ENCODE results near the gene SCNN1B.
"Not testable (repeated sequence)": the region's sequence is repeated elsewhere in the genome, so short reads cannot be mapped to it uniquely, and the experiment has no call there.

SCNN1B gene

GRCh38 chr16:23356941-23357340, 54.8 kb downstream of the SCNN1B start:
- H3K27ac ChIP-seq (ENCODE audit: low read depth, low read length), result no peak overlapping the region
- H3K4me1 ChIP-seq (ENCODE audit: control insufficient read depth, insufficient read depth, low read length, unreplicated experiment), result no peaks in the 10 kb centered on the region
- no peaks in the 10 kb centered on the region for H3K79me2 ChIP-seq (ENCODE audit: control insufficient read depth, insufficient read depth, low read length, unreplicated experiment)
- H3K4me3 ChIP-seq (ENCODE audit: low read depth, low read length), result no peak overlapping the region
- H2AFZ ChIP-seq (ENCODE audit: low read length, unreplicated experiment), result no peak overlapping the region
- peaks cover 43% of the 10 kb centered on the region for H3K27me3 ChIP-seq (ENCODE audit: insufficient read depth, low read length)
- no peaks in the 10 kb centered on the region for H3K36me3 ChIP-seq (ENCODE audit: insufficient read depth, low read length)

GRCh38 chr16:23357761-23358290, 55.7 kb downstream of the SCNN1B start:
- Histone ChIP-seq H3K4me1 (ENCODE audit: control insufficient read depth, insufficient read depth, low read length, unreplicated experiment) (no peaks in the 10 kb centered on the region), H3K79me2 (ENCODE audit: control insufficient read depth, insufficient read depth, low read length, unreplicated experiment) (no peaks in the 10 kb centered on the region), H3K36me3 (ENCODE audit: insufficient read depth, low read length) (no peaks in the 10 kb centered on the region), H2AFZ (ENCODE audit: low read length, unreplicated experiment) (no peak overlapping the region), H3K27ac (ENCODE audit: low read depth, low read length) (no peak overlapping the region), H3K4me3 (ENCODE audit: low read depth, low read length) (no peak overlapping the region), H3K27me3 (ENCODE audit: insufficient read depth, low read length) (peaks cover 36% of the 10 kb centered on the region)

- Histone ChIP-seq H3K4me1 (ENCODE audit: control insufficient read depth, insufficient read depth, low read length, unreplicated experiment) (no peaks in the 10 kb centered on the region), H3K79me2 (ENCODE audit: control insufficient read depth, insufficient read depth, low read length, unreplicated experiment) (no peaks in the 10 kb centered on the region), H3K36me3 (ENCODE audit: insufficient read depth, low read length) (no peaks in the 10 kb centered on the region), H3K27ac (ENCODE audit: low read depth, low read length) (no peak overlapping the region), H2AFZ (ENCODE audit: low read length, unreplicated experiment) (no peak overlapping the region), H3K27me3 (ENCODE audit: insufficient read depth, low read length) (peaks cover 23% of the 10 kb centered on the region; the same call in 1 of the 2 replicates), H3K4me3 (ENCODE audit: low read depth, low read length) (no peak overlapping the region)
These were observed 57.1 kb downstream of the SCNN1B start for GRCh38 chr16:23359092-23359760.

- Histone ChIP-seq H3K27ac (ENCODE audit: low read depth, low read length) (no peak overlapping the region), H3K27me3 (ENCODE audit: insufficient read depth, low read length) (peaks cover 18% of the 10 kb centered on the region), H3K4me3 (ENCODE audit: low read depth, low read length) (no peak overlapping the region), H3K79me2 (ENCODE audit: control insufficient read depth, insufficient read depth, low read length, unreplicated experiment) (no peaks in the 10 kb centered on the region), H3K4me1 (ENCODE audit: control insufficient read depth, insufficient read depth, low read length, unreplicated experiment) (no peaks in the 10 kb centered on the region), H2AFZ (ENCODE audit: low read length, unreplicated experiment) (no peak overlapping the region), H3K36me3 (ENCODE audit: insufficient read depth, low read length) (no peaks in the 10 kb centered on the region)
These were observed 60.6 kb downstream of the SCNN1B start for GRCh38 chr16:23362460-23363317.

- Histone ChIP-seq H3K36me3 (ENCODE audit: insufficient read depth, low read length) (no peaks in the 10 kb centered on the region), H3K27ac (ENCODE audit: low read depth, low read length) (no peak overlapping the region), H3K27me3 (ENCODE audit: insufficient read depth, low read length) (peaks cover 30% of the 10 kb centered on the region), H3K4me3 (ENCODE audit: low read depth, low read length) (no peak overlapping the region), H3K4me1 (ENCODE audit: control insufficient read depth, insufficient read depth, low read length, unreplicated experiment) (no peaks in the 10 kb centered on the region), H2AFZ (ENCODE audit: low read length, unreplicated experiment) (no peak overlapping the region), H3K79me2 (ENCODE audit: control insufficient read depth, insufficient read depth, low read length, unreplicated experiment) (no peaks in the 10 kb centered on the region)
These were observed 63.6 kb downstream of the SCNN1B start for GRCh38 chr16:23365602-23366240.

GRCh38 chr16:23366341-23366740, 64.2 kb downstream of the SCNN1B start:
- H3K27me3 ChIP-seq (ENCODE audit: insufficient read depth, low read length), result peaks cover 26% of the 10 kb centered on the region
- not testable (repeated sequence) for H3K27ac ChIP-seq (ENCODE audit: low read depth, low read length); H3K4me1 ChIP-seq (ENCODE audit: control insufficient read depth, insufficient read depth, low read length, unreplicated experiment); H3K36me3 ChIP-seq (ENCODE audit: insufficient read depth, low read length); H3K4me3 ChIP-seq (ENCODE audit: low read depth, low read length); H3K79me2 ChIP-seq (ENCODE audit: control insufficient read depth, insufficient read depth, low read length, unreplicated experiment); H2AFZ ChIP-seq (ENCODE audit: low read length, unreplicated experiment)

- no peak overlapping the region for H3K27ac ChIP-seq (ENCODE audit: low read depth, low read length)
These were observed 65.5 kb downstream of the SCNN1B start for GRCh38 chr16:23367564-23367963.

GRCh38 chr16:23367988-23368387, 65.9 kb downstream of the SCNN1B start:
- Histone ChIP-seq H3K79me2 (ENCODE audit: control insufficient read depth, insufficient read depth, low read length, unreplicated experiment) (no peaks in the 10 kb centered on the region), H2AFZ (ENCODE audit: low read length, unreplicated experiment) (no peak overlapping the region), H3K36me3 (ENCODE audit: insufficient read depth, low read length) (no peaks in the 10 kb centered on the region), H3K27ac (ENCODE audit: low read depth, low read length) (no peak overlapping the region), H3K27me3 (ENCODE audit: insufficient read depth, low read length) (peaks cover 23% of the 10 kb centered on the region), H3K4me3 (ENCODE audit: low read depth, low read length) (no peak overlapping the region), H3K4me1 (ENCODE audit: control insufficient read depth, insufficient read depth, low read length, unreplicated experiment) (no peaks in the 10 kb centered on the region)

More at GRCh38 chr16:23367564-23367963, 65.5 kb downstream of the SCNN1B start:
- Histone ChIP-seq H3K27me3 (ENCODE audit: insufficient read depth, low read length) (peaks cover 23% of the 10 kb centered on the region), H3K4me1 (ENCODE audit: control insufficient read depth, insufficient read depth, low read length, unreplicated experiment) (no peaks in the 10 kb centered on the region), H3K79me2 (ENCODE audit: control insufficient read depth, insufficient read depth, low read length, unreplicated experiment) (no peaks in the 10 kb centered on the region), H3K4me3 (ENCODE audit: low read depth, low read length) (no peak overlapping the region), H3K36me3 (ENCODE audit: insufficient read depth, low read length) (no peaks in the 10 kb centered on the region), H2AFZ (ENCODE audit: low read length, unreplicated experiment) (no peak overlapping the region)

- Histone ChIP-seq H2AFZ (ENCODE audit: low read length, unreplicated experiment) (no peak overlapping the region), H3K79me2 (ENCODE audit: control insufficient read depth, insufficient read depth, low read length, unreplicated experiment) (no peaks in the 10 kb centered on the region), H3K36me3 (ENCODE audit: insufficient read depth, low read length) (no peaks in the 10 kb centered on the region), H3K4me3 (ENCODE audit: low read depth, low read length) (no peak overlapping the region), H3K27ac (ENCODE audit: low read depth, low read length) (no peak overlapping the region), H3K27me3 (ENCODE audit: insufficient read depth, low read length) (peaks cover 23% of the 10 kb centered on the region), H3K4me1 (ENCODE audit: control insufficient read depth, insufficient read depth, low read length, unreplicated experiment) (no peaks in the 10 kb centered on the region)
These were observed 66.4 kb downstream of the SCNN1B start for GRCh38 chr16:23368469-23368868.

- no peaks in the 10 kb centered on the region for H3K4me1 ChIP-seq (ENCODE audit: control insufficient read depth, insufficient read depth, low read length, unreplicated experiment)
- no peaks in the 10 kb centered on the region for H3K36me3 ChIP-seq (ENCODE audit: insufficient read depth, low read length)
- H2AFZ ChIP-seq (ENCODE audit: low read length, unreplicated experiment), result no peak overlapping the region
- peaks cover 23% of the 10 kb centered on the region for H3K27me3 ChIP-seq (ENCODE audit: insufficient read depth, low read length)
- H3K79me2 ChIP-seq (ENCODE audit: control insufficient read depth, insufficient read depth, low read length, unreplicated experiment), result no peaks in the 10 kb centered on the region
- H3K4me3 ChIP-seq (ENCODE audit: low read depth, low read length), result no peak overlapping the region
- H3K27ac ChIP-seq (ENCODE audit: low read depth, low read length), result no peak overlapping the region
These were observed 67.3 kb downstream of the SCNN1B start for GRCh38 chr16:23369416-23369815.
